ENCODE measurements around the gene SH3TC2. TPM values are rescaled to one million over a fixed set of nuclear protein-coding genes. Genes with fewer than 3 reads are reported as not detected.

SH3TC2 gene
- total and polyA plus RNA-seq, 2 of the 4 experiments (the other 2 are of a cell fraction), result 3.4 to 7.9 TPM

- Histone ChIP-seq H2AK5ac (ENCODE audit: low read depth, low read length) (no peak overlapping the region), H3K14ac (replicated peaks; ENCODE audit: low read depth, low read length) (no peak overlapping the region), H3K9ac (ENCODE audit: low read depth, low read length) (no peak overlapping the region), H3K9me3 (ENCODE audit: control insufficient read depth, insufficient read depth, low read length) (no peaks in the 10 kb centered on the region), H2AK9ac (replicated peaks; ENCODE audit: low read depth, low read length, poor library complexity) (no peak overlapping the region), H3K79me1 (ENCODE audit: low read depth in 1 of 2, low read length in 2 of 2) (no peaks in the 10 kb centered on the region), H2BK120ac (ENCODE audit: low read depth, low read length) (no peak overlapping the region), H3K4ac (ENCODE audit: low read depth, low read length) (no peak overlapping the region), H4K8ac (ENCODE audit: low read depth in 2 of 2, low read length in 2 of 2) (no peak overlapping the region), H3K4me2 (ENCODE audit: low read depth, low read length) (no peak overlapping the region), H3K9me1 (ENCODE audit: insufficient read depth, low read length) (peaks cover 3% of the 10 kb centered on the region; the same call in 1 of the 2 replicates), H2BK15ac (ENCODE audit: low read depth, low read length) (no peak overlapping the region), H3K56ac (ENCODE audit: extremely low read depth, insufficient read depth, low read length) (no peak overlapping the region), H3K18ac (ENCODE audit: low read depth, low read length) (no peak overlapping the region), H2AFZ (replicated peaks; ENCODE audit: low read length, poor library complexity) (no peak overlapping the region), H3K4me1 (ENCODE audit: control insufficient read depth, insufficient read depth, low read length) (no peaks in the 10 kb centered on the region; the same call in none of the 2 replicates), H3K27ac (ENCODE audit: insufficient read depth, low read length) (no peak overlapping the region), H2BK20ac (ENCODE audit: low read depth, low read length) (no peak overlapping the region), H4K20me1 (ENCODE audit: insufficient read depth, low read length) (no peaks in the 10 kb centered on the region), H3K36me3 (ENCODE audit: control insufficient read depth, insufficient read depth, low read length) (no peaks in the 10 kb centered on the region), H2BK5ac (ENCODE audit: low read depth, low read length, poor library complexity, severe bottlenecking) (no peak overlapping the region), H3K23ac (ENCODE audit: low read depth, low read length) (no peak overlapping the region), H4K91ac (ENCODE audit: insufficient read depth, low read depth, low read length) (no peak overlapping the region), H4K5ac (ENCODE audit: low read depth, low read length) (no peak overlapping the region), H3K4me3 (ENCODE audit: insufficient read depth, low read depth, low read length) (no peak overlapping the region), H3K27me3 (ENCODE audit: control insufficient read depth, insufficient read depth, low read length) (no peaks in the 10 kb centered on the region)
- BruUV-seq (replicated peaks), result no TSS peak
- DNase-seq, result no peak
- WGBS, 2 experiments (ENCODE audit: extremely low coverage in 2 of 2, insufficient read length in 1 of 2), result no CpG with 5 or more reads among the region's 1 CpG
- ATAC-seq (ENCODE audit: low read depth), result no peak
- ChIA-PET CTCF (interaction anchor here (1.0 kb wide), 1 partner anchor 250 kb away, joined by 3 read pairs; no protein-coding TSS in a partner anchor), POLR2A (ENCODE audit: unreplicated experiment) (no interaction called here)
- TF ChIP-seq MXI1 (IDR thresholded peaks at IDR 0.05; ENCODE audit: borderline replicate concordance, low read depth, low read length) (no peak), CHD1 (IDR thresholded peaks at IDR 0.05; ENCODE audit: low read depth, low read length) (no peak), ELK1 (IDR thresholded peaks at IDR 0.05; ENCODE audit: borderline replicate concordance, low read depth, low read length) (no peak), BHLHE40 (IDR thresholded peaks at IDR 0.05; ENCODE audit: low read depth, low read length) (no peak), FOS (IDR thresholded peaks at IDR 0.05; ENCODE audit: low read depth, low read length) (no peak), RAD21 (IDR thresholded peaks at IDR 0.05; ENCODE audit: low read length) (no peak)
- TF ChIP-seq, protein P1, sequence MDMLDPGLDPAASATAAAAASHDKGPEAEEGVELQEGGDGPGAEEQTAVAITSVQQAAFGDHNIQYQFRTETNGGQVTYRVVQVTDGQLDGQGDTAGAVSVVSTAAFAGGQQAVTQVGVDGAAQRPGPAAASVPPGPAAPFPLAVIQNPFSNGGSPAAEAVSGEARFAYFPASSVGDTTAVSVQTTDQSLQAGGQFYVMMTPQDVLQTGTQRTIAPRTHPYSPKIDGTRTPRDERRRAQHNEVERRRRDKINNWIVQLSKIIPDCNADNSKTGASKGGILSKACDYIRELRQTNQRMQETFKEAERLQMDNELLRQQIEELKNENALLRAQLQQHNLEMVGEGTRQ (IDR thresholded peaks at IDR 0.05; ENCODE audit: low read depth, low read length), result no peak
- in situ Hi-C loops (cut with MboI; ENCODE audit: low sequenced_read_pairs) (loop anchor here (10.0 kb wide), 1 partner anchor 166 kb away; the partner anchor contains the start of gene ADRB2), intact Hi-C loops (cut with micrococcal nuclease) (no loop called here), dilution Hi-C loops (cut with HindIII; ENCODE audit: low sequenced_read_pairs, unreplicated experiment) (no loop called here)
Observed at GRCh38 chr5:148990817-148991216, 72.0 kb downstream of the SH3TC2 start.

Data from IMR-90 (cell line).